Smooth muscle cell (in vitro differentiated cells): Measurements from ENCODE around the gene SORBS2. TPM values are rescaled to one million over a fixed set of nuclear protein-coding genes. Genes with fewer than 3 reads are reported as not detected.

Source experiments
- DNase-seq: peaks from one replicate; lab custom pipeline; 2025; ENCODE audit not compliant: unreplicated experiment; lab: John Stamatoyannopoulos, UW
- H2AFZ ChIP-seq: fragments of 200-600 bp; sonication (generic); 2 replicates; pipeline ENCODE4 v1.6.0; 2016; ENCODE audit warnings: antibody characterized with exemption, low read depth, mild to moderate bottlenecking
- H3F3A ChIP-seq: fragments of 200-600 bp; sonication (generic); 2 replicates; pipeline ENCODE4 v1.6.0; 2017; ENCODE audit warnings: antibody characterized with exemption, low read depth
- H3K27ac ChIP-seq: fragments of 200-600 bp; sonication (generic); 2 replicates; pipeline ENCODE4 v1.5.1; 2016; ENCODE audit warnings: low read depth, mild to moderate bottlenecking
- H3K27me3 ChIP-seq: fragments of 200-600 bp; sonication (generic); 2 replicates; pipeline ENCODE4 v1.6.1; 2016; ENCODE audit warnings: low read depth, mild to moderate bottlenecking
- H3K36me3 ChIP-seq: fragments of 200-600 bp; sonication (generic); 2 replicates; pipeline ENCODE4 v1.5.1; 2016; ENCODE audit warnings: low read depth
- H3K4me1 ChIP-seq: fragments of 200-600 bp; sonication (generic); 2 replicates; pipeline ENCODE4 v1.5.1; 2016; ENCODE audit warnings: low read depth
- H3K4me2 ChIP-seq: fragments of 200-600 bp; sonication (generic); 2 replicates; pipeline ENCODE4 v1.6.0; 2016; ENCODE audit warnings: mild to moderate bottlenecking
- H3K4me3 ChIP-seq: fragments of 200-600 bp; sonication (generic); 2 replicates; pipeline ENCODE4 v1.5.1; 2016; ENCODE audit warnings: mild to moderate bottlenecking
- H3K79me2 ChIP-seq: fragments of 200-600 bp; sonication (generic); 2 replicates; pipeline ENCODE4 v1.6.0; 2016; ENCODE audit warnings: low read depth, mild to moderate bottlenecking
- H3K9ac ChIP-seq: fragments of 200-600 bp; sonication (generic); 2 replicates; pipeline ENCODE4 v1.6.0; 2016; ENCODE audit warnings: low read depth
- H3K9me3 ChIP-seq: fragments of 200-600 bp; sonication (generic); replicated peaks from 2 replicates; pipeline ENCODE4 v1.5.1; 2016; ENCODE audit warnings: low read depth
- H4K20me1 ChIP-seq: fragments of 200-600 bp; sonication (generic); 2 replicates; pipeline ENCODE4 v1.6.0; 2016; ENCODE audit warnings: low read depth
- CTCF ChIP-seq: fragments of 200-600 bp; sonication (generic); IDR thresholded peaks from 2 replicates; pipeline ENCODE4 v1.5.1; 2017; ENCODE audit warnings: borderline replicate concordance, mild to moderate bottlenecking, antibody characterized with exemption; ENCODE audit not compliant: insufficient read depth, poor library complexity, severe bottlenecking
- WGBS: methylation state at CpG from one replicate; pipeline ENCODE4 v1.1.7; 2016; ENCODE audit warnings: low lambda C conversion rate; 5-methylcytosine and 5-hydroxymethylcytosine counted together
- polyA plus RNA-seq: library from polyadenylated mRNA; unstranded; fragments of >200 nt; fragmentation: Nextera tagmentation; extraction: Ambion mirVana; gene quantifications from 2 replicates; pipeline ENCODE4 v1.2.1, GENCODE V29; 2016
- total RNA-seq: library from RNA; depleted of rRNA; stranded (reverse); fragments of >200 nt; gene quantifications from 2 replicates; pipeline ENCODE4 v1.2.3, GENCODE V29; 2014

Gene SORBS2
- total and polyA plus RNA-seq, 2 experiments from 2014 or later, result 9.0 to 36.6 TPM

DNA sequence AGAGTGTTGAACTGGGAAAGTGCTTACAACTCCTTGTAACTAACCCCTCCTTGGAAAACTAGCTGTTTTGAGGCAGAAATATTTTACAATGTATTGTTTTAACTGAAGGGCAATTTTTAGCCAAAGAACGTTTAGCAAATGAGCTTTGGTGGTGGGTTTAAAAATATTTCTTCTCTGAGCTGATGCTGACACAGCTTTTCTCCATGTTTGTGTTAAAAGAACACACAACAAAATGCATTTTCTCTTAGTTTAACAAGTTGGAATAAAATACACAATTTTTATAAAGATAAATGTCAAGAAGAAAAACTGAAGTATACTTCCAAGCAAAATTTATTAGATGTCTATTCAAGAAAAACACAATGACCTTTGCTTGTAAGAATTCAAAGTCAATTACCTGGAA lies 226.8 kb downstream of the SORBS2 start:
- H3K4me3 ChIP-seq, result no peak overlapping the region
- H3K79me2 ChIP-seq, result no peaks in the 10 kb centered on the region
- H3K27ac ChIP-seq, result no peak overlapping the region
- no peak for DNase-seq
- H3K9me3 ChIP-seq, result no peaks in the 10 kb centered on the region
- no peaks in the 10 kb centered on the region for H3K4me1 ChIP-seq
- no peaks in the 10 kb centered on the region for H3K27me3 ChIP-seq
- no peaks in the 10 kb centered on the region for H3K36me3 ChIP-seq
- H4K20me1 ChIP-seq, result no peaks in the 10 kb centered on the region
- no peak overlapping the region for H3K4me2 ChIP-seq
- WGBS, result 71% methylated on average over 1 of the region's 1 CpG
- H2AFZ ChIP-seq, result no peak overlapping the region
- H3K9ac ChIP-seq, result no peak overlapping the region
- TF ChIP-seq CTCF, result no peak
- H3F3A ChIP-seq, result peaks cover 3% of the 10 kb centered on the region

DNA sequence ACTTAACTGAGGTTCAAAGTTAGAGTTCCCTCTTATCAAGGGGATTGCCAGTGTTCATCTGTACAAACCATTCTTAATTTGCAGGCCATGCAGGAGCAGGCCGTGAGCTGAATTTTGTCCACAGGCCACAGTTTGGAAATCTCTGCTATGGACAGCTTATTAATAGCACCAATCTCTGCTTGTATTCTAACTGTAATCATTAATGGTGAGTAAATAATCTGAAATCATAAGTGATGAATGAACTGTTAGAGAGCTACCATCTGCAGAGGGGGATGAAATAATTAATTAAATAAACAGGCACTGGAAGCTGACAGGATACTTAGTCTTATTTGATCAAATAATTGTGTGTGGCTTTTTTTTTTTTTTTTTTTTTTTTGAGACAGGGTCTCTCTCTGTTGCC lies 228.2 kb downstream of the SORBS2 start:
- Histone ChIP-seq H3K79me2 (no peaks in the 10 kb centered on the region), H3K4me2 (no peak overlapping the region), H3K9ac (no peak overlapping the region), H3K36me3 (no peaks in the 10 kb centered on the region), H2AFZ (no peak overlapping the region), H3F3A (no peaks in the 10 kb centered on the region), H3K4me3 (no peak overlapping the region), H3K4me1 (no peaks in the 10 kb centered on the region), H3K27me3 (no peaks in the 10 kb centered on the region), H4K20me1 (no peaks in the 10 kb centered on the region), H3K27ac (no peak overlapping the region), H3K9me3 (no peaks in the 10 kb centered on the region)
- no peak for TF ChIP-seq CTCF
- 93% methylated on average over 1 of the region's 1 CpG for WGBS
- DNase-seq, result no peak

DNA sequence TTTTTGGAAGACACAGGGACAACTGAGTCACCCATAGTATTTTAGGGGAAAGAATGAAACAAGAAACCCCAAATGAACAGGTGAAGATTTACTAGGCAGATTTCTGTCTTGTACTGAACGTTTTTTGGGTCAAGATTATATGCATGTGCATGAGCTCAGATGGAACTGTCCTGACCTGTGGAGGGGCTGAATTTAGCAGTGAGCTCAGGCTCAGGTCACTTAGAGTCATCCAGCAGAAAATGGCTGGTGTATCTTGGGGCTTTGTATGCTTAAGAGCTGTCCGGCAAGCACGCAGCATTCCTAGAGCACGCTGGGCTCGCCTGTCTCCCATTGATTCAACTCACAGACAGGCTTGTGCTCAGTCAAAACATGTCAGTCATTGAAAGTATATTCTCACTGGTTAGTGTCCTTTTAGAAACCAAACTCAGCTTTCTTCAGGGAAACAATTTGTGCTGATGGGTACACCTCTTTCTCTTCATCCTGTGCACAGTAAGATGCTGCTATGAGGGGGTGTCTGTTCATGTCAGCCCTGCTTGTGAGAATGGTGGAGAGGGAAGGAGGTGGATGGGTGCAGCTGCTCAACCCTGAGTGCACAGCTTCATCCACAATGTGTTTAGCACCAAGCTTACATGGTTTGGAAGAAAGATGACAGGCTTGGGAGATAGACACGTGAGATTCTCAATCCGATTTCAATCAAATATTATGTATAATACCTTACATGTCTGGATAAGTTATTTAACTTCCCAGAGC lies 229.2 kb downstream of the SORBS2 start:
- H3K79me2 ChIP-seq, result no peaks in the 10 kb centered on the region
- no peak overlapping the region for H3K4me2 ChIP-seq
- H3F3A ChIP-seq, result no peaks in the 10 kb centered on the region
- WGBS, result 85% methylated on average over 7 of the region's 7 CpGs
- H4K20me1 ChIP-seq, result no peaks in the 10 kb centered on the region
- no peaks in the 10 kb centered on the region for H3K27me3 ChIP-seq
- H3K4me1 ChIP-seq, result no peaks in the 10 kb centered on the region
- H3K9me3 ChIP-seq, result no peaks in the 10 kb centered on the region
- TF ChIP-seq CTCF, result no peak
- no peak overlapping the region for H3K4me3 ChIP-seq
- H3K36me3 ChIP-seq, result no peaks in the 10 kb centered on the region
- no peak overlapping the region for H3K9ac ChIP-seq
- no peak for DNase-seq
- no peak overlapping the region for H2AFZ ChIP-seq
- no peak overlapping the region for H3K27ac ChIP-seq

DNA sequence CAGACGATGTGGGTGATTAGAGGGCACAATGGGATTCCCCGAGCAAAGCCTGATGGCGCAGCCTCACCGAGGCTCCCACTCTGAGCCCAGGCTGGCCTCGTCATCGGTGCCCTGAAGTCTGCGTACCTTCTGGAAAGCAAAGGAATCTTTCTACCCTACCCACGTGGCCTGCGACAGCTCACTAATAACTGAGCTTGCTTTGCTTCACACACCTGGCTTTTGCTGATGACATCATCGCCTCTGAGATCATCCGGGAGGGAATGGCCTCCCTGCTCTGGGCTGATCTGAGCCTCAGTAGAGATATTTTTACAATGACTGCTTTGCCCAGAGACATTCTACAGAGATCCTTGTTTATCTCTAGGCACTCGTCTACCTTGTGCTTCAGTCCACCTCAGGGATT lies 231.3 kb downstream of the SORBS2 start:
- peak overlapping the region; percentile 17 for H3K9ac ChIP-seq
- peak overlapping the region; percentile 69 for H3K27ac ChIP-seq
- peaks cover 4% of the 10 kb centered on the region for H3F3A ChIP-seq
- no peaks in the 10 kb centered on the region for H3K79me2 ChIP-seq
- no peak overlapping the region for H3K4me3 ChIP-seq
- no peaks in the 10 kb centered on the region for H4K20me1 ChIP-seq
- H3K9me3 ChIP-seq, result no peaks in the 10 kb centered on the region
- no peaks in the 10 kb centered on the region for H3K27me3 ChIP-seq
- H3K4me1 ChIP-seq, result peaks cover 14% of the 10 kb centered on the region
- no peak for DNase-seq
- H3K4me2 ChIP-seq, result no peak overlapping the region
- H3K36me3 ChIP-seq, result no peaks in the 10 kb centered on the region
- H2AFZ ChIP-seq, result no peak overlapping the region
- 73% methylated on average over 12 of the region's 12 CpGs for WGBS
- TF ChIP-seq CTCF, result no peak
